HG02870 (cell line): ENCODE measurements around the gene FMNL2.

Source experiments
- ATAC-seq: cut with Tn5 transposase; IDR thresholded peaks from one replicate; pipeline ENCODE4 v1.9.1; 2021; ENCODE audit warnings: mild to moderate bottlenecking, moderate library complexity; ENCODE audit not compliant: unreplicated experiment

The FMNL2 gene

DNA sequence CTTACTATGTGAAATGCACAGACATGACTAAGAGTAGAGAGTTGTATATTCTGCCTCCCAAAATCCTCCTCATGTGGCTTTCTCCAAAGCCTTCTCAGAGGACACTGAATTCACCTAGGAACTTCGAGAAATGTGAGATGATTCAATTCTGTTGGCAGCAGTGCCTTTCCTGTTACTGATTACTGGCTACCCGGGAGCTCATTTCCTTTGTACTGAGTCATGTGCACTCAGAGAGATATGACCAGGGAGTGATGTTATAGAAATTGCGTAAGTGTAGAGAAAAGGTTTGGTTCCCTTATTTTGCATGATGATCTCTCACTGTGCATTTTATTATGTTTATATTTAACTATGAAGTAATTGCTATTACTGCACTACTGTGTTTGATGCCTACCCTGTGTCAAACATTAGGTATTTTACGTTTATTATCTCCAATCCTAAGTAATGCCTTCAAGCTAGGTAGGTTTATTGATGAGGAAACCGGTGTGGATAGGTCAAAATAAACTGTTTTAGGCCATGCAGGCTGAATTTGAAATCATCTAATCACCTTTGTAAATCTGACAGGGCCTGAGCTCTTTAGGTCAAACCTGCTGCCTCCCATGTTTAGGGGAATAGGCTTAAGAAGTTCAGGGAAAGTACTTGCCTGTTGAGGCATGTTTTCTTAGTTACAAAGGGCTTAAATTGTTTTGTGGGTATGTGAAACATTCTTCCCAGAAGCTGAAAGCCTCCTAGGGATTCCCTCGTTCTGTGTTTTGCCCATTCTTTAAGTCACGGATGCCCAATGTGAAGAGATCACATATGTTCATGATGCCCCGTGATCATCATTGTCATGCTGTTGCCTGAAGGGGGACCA lies 86.8 kb downstream of the FMNL2 start:
- no peak for ATAC-seq

GRCh38 chr2:152423684-152424083 lies 88.7 kb downstream of the FMNL2 start:
- no peak for ATAC-seq

DNA sequence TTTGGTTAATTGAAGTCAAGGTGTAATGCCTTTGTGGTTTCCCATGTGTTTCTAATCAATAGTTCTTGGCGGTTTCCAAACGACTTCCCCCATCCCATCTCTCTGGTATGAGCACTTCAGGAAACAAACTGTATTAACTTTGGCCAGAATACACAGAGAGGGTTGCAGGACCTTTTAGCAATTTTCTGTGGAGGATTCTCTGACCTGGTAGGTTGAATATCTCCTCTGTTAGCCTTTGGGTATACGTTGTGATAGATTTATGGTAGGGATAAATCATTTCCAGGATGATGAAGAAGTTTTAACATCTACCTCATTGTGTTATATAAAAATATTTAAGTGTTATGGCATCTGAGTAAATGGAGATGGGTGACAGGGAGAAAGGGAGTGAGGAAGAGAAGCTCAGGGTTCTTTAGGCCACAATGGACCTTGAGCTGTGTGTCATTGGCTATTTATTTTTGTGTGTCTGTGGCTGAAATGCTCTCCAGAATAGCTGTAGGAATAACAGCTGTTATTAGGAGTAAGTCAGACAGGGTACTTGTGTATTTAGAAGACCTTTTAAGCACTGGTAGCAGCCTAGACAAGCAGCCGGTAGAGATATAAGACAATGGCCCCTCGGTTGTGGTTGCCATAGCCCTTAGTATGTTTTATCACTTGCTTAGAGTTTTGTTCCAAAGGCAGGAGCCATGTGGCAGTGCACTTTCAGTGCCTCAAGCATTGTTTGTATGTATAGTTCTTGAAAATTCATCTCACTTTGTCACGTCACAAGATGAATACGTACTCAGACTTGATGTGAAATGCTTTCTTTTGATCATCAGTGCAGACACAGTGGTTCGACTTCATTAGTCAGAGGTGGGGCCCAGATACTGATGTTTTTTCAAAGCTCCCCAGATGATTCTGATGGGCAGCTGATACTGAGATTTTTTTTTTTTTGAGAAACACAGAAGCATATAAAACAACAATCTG lies 91.1 kb downstream of the FMNL2 start:
- no peak for ATAC-seq

DNA sequence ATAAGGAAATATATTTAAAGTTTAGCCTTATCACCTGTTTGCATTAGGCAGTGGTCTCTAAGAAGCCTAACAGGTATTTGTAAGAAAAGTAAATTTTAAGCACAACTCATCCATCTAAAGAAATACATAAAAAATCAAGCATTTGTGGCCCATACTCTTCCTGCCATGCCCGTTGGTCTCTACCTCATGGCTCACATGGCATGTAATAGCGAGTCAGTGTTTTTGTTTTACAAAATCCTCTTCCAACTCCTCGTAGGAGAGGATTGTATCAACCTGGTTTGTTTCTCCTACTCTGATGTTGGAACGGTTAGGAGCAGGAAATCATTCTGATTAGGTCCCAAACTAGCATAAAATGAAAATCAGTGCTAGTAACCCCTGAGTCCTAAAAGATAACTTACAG lies 91.8 kb downstream of the FMNL2 start:
- no peak for ATAC-seq

DNA sequence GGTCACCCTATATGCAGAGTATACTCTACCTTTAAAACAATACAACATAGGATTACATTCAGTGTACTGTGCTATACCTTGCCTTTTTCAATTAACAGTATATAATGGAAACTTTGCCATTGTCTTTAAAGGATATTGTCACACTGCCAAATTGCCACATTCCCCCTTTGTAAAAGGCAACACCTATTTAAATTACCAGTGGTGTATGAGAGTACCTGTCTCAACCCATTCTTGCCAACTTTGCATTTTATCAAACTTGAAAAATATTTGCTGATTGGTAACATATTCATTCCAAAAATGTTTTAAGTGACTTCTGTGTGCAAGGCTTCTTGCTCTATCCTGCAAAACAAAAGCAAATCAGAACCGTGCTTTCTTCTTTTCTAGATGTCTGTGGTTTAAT lies 92.9 kb downstream of the FMNL2 start:
- no peak for ATAC-seq

GRCh38 chr2:152428800-152429582 lies 94.0 kb downstream of the FMNL2 start:
- ATAC-seq, result no peak

- ATAC-seq, result no peak
Observed at GRCh38 chr2:152430876-152431275, 95.9 kb downstream of the FMNL2 start.

- ATAC-seq, result no peak
Observed at GRCh38 chr2:152431370-152432098, 96.6 kb downstream of the FMNL2 start.

GRCh38 chr2:152432206-152432653 lies 97.3 kb downstream of the FMNL2 start:
- ATAC-seq, result no peak

DNA sequence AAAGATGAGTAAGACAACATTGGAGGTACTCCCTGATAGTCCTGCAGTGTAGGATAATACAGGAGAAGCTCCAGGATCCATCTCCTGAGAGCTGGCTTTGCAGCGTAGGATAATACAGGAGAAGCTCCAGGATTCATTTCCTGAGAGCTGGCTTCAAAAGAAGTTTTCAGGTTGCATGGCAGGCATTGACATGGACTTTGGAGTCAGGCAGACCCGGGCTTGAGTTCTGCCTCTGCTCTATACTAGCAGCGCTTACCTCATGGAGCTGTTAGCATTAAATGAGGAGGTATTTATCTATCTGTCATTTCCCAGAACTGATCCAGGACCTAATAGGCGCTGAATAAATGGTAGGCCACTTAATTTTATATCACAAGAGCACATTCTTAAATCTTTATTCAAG lies 97.8 kb downstream of the FMNL2 start:
- ATAC-seq, result no peak

DNA sequence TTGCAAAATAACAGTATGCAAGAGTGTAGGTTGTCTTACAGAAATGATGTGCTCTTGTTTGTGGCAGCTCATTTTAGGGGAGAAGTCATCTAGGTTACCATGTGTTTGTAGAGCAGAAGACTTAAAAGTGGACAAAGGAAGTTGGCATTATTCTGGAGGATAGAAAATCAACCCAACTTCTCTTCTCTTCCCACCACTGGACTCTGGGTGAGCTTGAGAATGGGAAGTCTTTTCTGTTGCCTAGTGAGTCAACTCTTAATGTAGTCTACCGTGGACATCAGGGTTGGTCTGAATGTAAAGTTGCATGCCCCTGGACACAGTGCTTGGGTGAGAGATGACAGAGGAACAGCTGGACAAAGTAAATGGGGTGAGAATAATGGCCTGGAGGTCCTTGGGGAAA lies 98.3 kb downstream of the FMNL2 start:
- ATAC-seq, result no peak

GRCh38 chr2:152433791-152434190 lies 98.8 kb downstream of the FMNL2 start:
- ATAC-seq, result no peak

GRCh38 chr2:152434395-152435182 lies 99.6 kb downstream of the FMNL2 start:
- ATAC-seq, result no peak

GRCh38 chr2:152436148-152436547 lies 101.2 kb downstream of the FMNL2 start:
- ATAC-seq, result no peak

GRCh38 chr2:152437276-152438108 lies 102.5 kb downstream of the FMNL2 start:
- ATAC-seq, result no peak

- ATAC-seq, result no peak
Observed at GRCh38 chr2:152440049-152440448, 105.1 kb downstream of the FMNL2 start.

DNA sequence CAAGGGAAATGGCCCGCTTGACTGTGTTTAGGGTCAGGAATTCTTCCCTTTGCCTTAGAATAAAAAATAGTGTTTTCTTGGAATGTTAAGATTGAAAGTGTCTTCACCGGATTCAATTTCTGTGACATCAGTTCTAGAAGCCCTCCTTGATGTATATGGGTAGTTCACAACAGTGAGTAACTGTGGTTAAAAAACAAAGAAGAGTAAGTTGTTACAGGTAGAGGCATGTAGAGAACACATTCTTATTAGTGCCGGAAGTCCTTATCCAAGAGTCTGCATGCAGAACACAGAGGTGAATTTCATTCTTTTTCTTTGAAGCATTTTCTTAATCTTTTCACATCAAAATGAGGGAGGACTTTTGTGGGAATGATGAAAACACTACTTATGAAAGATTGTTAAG lies 105.5 kb downstream of the FMNL2 start:
- ATAC-seq, result no peak

DNA sequence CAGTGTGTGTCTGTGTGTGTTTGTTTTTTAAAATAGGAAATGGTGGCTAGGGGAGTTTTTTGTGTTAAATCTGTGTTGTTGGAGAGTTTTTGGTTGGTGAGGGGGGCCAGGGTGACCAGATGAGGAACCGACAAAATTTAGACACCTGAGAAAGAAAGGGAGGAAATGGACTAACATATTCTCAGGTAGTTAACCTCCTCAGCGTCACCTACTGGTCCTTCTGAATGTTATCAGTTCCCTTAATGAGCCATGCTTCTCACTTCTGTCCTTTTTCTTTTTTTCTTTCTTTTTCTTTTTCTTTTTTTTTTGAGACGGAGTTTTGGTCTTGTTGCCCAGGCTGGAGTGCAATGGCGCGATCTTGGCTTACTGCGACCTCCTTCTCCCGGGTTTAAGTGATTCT lies 107.0 kb downstream of the FMNL2 start:
- no peak for ATAC-seq

- ATAC-seq, result no peak
Observed at GRCh38 chr2:152443771-152444170, 108.8 kb downstream of the FMNL2 start.
